NT2/D1 (cell line): Measurements from ENCODE around the gene SPATA12.

ENCODE experiments used
- DNase-seq: peaks from one replicate; pipeline ENCODE4 v3.0.0-alpha.2; 2011; ENCODE audit warnings: low read depth, low spot score
- H3K27me3 ChIP-seq: 2 replicates; pipeline ENCODE4 v1.6.0; 2011; ENCODE audit warnings: mild to moderate bottlenecking; ENCODE audit not compliant: insufficient read length, insufficient read depth
- H3K36me3 ChIP-seq: 2 replicates; pipeline ENCODE4 v1.6.1; 2011; ENCODE audit warnings: mild to moderate bottlenecking, low read length, mixed read lengths; ENCODE audit not compliant: insufficient read depth, insufficient read length
- H3K4me1 ChIP-seq: 2 replicates; pipeline ENCODE4 v1.5.1; 2011; ENCODE audit not compliant: insufficient read depth, insufficient read length
- H3K4me3 ChIP-seq: 2 replicates; pipeline ENCODE4 v1.5.1; 2011; ENCODE audit warnings: low read depth; ENCODE audit not compliant: insufficient read length
- H3K9ac ChIP-seq: 2 replicates; pipeline ENCODE4 v1.6.0; 2011; ENCODE audit warnings: low read depth; ENCODE audit not compliant: insufficient read length
- H3K9me3 ChIP-seq: 2 replicates; pipeline ENCODE4 v1.5.1; 2011; ENCODE audit warnings: mild to moderate bottlenecking, low read length; ENCODE audit not compliant: insufficient read depth
- SUZ12 ChIP-seq: IDR thresholded peaks from 2 replicates; pipeline ENCODE4 v1.6.1; 2011; ENCODE audit not compliant: insufficient read length, insufficient read depth; ENCODE audit errors: extremely low read depth
- YY1 ChIP-seq: IDR thresholded peaks from 2 replicates; pipeline ENCODE4 v1.6.1; 2011; ENCODE audit not compliant: insufficient read length, insufficient read depth
- ZNF274 ChIP-seq: IDR thresholded peaks from 2 replicates; pipeline ENCODE4 v1.6.1; 2011; ENCODE audit warnings: mild to moderate bottlenecking, low read depth, low read length

SPATA12 gene

DNA sequence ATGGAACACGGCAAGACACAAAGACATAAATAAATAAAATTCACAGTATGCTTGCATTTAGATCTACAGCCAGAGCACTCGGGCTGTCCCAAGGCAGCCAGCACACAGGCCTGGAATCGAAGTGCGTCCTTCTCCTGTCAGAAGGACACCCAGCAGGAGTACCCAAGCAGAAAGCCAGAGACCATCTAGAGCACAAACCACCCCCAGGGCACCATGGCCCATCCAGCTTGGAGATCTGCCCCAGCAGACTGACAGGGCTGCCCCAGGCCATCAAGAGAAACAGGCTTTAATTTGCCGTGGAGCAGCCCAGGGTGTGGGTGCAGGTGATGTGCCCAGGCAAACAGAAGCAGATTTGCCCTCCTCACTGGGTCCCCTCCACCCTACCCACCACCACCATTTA is 7.8 kb upstream of the SPATA12 start:
- DNase-seq, result no peak
- Histone ChIP-seq H3K9ac (no peak overlapping the region), H3K4me3 (no peak overlapping the region), H3K27me3 (no peaks in the 10 kb centered on the region), H3K4me1 (peaks cover 9% of the 10 kb centered on the region), H3K9me3 (no peaks in the 10 kb centered on the region), H3K36me3 (no peaks in the 10 kb centered on the region)
- TF ChIP-seq SUZ12 (no peak), ZNF274 (no peak), YY1 (no peak)

DNA sequence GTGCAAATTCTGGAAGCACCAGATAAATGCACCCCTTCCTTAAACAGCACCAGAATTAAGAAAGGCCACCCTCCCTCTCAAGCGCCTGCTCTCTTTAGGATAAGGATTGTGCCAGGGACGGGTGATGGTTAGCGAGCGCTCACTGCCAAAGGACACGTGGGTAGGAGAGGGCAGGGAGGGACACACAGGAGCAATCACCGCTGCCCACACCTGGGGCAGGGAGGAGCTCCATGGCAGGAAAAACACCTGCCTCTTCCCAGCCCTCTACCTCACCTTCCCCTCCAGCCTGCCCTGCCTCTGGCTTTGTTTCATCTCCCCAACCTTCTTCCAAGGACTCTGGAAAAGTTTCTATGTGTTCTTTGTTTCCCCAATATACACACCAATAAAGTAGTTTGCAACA is 7.3 kb upstream of the SPATA12 start:
- H3K4me3 ChIP-seq, result no peak overlapping the region
- H3K36me3 ChIP-seq, result no peaks in the 10 kb centered on the region
- H3K27me3 ChIP-seq, result no peaks in the 10 kb centered on the region
- no peak for DNase-seq
- H3K4me1 ChIP-seq, result peaks cover 9% of the 10 kb centered on the region
- no peak overlapping the region for H3K9ac ChIP-seq
- H3K9me3 ChIP-seq, result no peaks in the 10 kb centered on the region
- no peak for TF ChIP-seq ZNF274
- TF ChIP-seq YY1, result no peak
- no peak for TF ChIP-seq SUZ12

DNA sequence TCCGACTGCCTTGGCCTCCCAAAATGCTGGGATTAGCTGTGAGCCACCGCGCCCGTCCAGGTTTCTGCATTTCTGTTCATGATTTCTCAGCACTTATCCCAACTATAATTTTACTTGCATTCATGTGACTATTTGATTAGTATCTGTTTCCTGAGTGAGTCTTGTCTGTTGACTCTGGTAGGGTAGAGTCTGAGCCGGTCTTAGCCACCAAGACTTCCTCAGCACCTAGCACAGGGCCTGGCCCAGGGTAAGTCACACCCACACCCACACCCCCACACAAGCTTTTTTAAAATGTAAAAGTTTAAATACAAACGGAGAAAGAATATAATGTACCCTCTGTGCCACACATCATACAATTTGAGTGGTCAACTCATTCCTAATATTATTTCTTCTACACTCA is 3.1 kb upstream of the SPATA12 start:
- no peak overlapping the region for H3K4me3 ChIP-seq
- H3K9ac ChIP-seq, result no peak overlapping the region
- no peaks in the 10 kb centered on the region for H3K9me3 ChIP-seq
- no peaks in the 10 kb centered on the region for H3K27me3 ChIP-seq
- TF ChIP-seq ZNF274, result no peak
- no peak for TF ChIP-seq YY1
- no peak for TF ChIP-seq SUZ12
- H3K4me1 ChIP-seq, result peaks cover 2% of the 10 kb centered on the region
- H3K36me3 ChIP-seq, result no peaks in the 10 kb centered on the region
- no peak for DNase-seq

GRCh38 chr3:57059411-57059810 is 1.1 kb upstream of the SPATA12 start:
- Histone ChIP-seq H3K4me3 (no peak overlapping the region), H3K27me3 (no peaks in the 10 kb centered on the region), H3K9ac (no peak overlapping the region), H3K9me3 (no peaks in the 10 kb centered on the region), H3K36me3 (no peaks in the 10 kb centered on the region), H3K4me1 (peaks cover 2% of the 10 kb centered on the region)
- no peak for TF ChIP-seq ZNF274
- no peak for TF ChIP-seq SUZ12
- no peak for TF ChIP-seq YY1
- no peak for DNase-seq

DNA sequence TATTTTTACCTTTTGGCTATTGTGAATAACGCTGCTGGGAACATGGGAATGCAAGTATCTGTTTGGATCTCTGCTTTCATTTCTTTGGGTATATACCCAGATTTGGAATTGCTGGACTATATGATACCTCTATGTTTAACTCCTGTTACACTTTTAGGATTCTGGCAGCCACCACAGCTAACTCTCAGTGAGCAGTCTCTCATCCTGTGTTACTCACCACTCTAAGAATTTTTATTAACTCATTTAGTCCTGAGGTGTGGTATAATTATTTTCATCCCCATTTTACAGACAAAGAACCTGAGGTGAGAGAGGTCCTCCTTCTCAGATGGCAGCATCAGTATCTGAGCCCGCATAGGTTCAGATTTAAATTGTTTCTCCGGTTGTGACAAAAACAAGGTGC is 1.1 kb downstream of the SPATA12 start:
- DNase-seq, result no peak
- TF ChIP-seq ZNF274, result no peak
- TF ChIP-seq SUZ12, result no peak
- TF ChIP-seq YY1, result no peak
- H3K4me3 ChIP-seq, result no peak overlapping the region
- H3K9ac ChIP-seq, result no peak overlapping the region
- H3K27me3 ChIP-seq, result no peaks in the 10 kb centered on the region
- no peaks in the 10 kb centered on the region for H3K36me3 ChIP-seq
- peaks cover 2% of the 10 kb centered on the region for H3K4me1 ChIP-seq
- no peaks in the 10 kb centered on the region for H3K9me3 ChIP-seq

DNA sequence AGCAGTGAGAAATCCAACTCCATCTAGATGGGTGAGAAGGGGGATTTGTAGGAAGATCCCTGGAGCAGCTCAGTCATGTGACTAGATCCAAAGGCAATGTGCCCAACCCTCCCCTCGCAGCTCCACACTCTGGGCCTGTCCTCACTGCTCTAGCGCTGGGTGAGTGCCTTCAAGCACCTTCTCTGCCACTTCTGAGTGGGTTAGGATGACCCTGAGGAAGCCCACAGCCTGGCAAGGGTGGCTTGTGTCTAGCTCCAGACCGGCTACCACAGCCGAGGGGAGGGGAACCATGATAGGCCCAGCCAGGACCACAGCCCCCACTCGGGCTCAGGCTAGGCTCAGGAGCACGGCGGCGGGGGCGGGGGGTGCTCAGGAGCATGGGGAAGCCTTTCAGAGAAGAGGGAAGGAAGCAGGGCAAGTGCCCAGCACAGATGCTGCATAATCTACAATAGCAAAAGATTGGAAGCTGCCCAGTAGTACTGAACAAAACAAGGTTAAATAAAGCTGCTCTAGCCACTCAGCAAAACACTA is 1.7 kb downstream of the SPATA12 start:
- H3K4me1 ChIP-seq, result peaks cover 2% of the 10 kb centered on the region
- H3K36me3 ChIP-seq, result no peaks in the 10 kb centered on the region
- H3K27me3 ChIP-seq, result no peaks in the 10 kb centered on the region
- H3K9ac ChIP-seq, result no peak overlapping the region
- no peak for DNase-seq
- H3K4me3 ChIP-seq, result no peak overlapping the region
- no peaks in the 10 kb centered on the region for H3K9me3 ChIP-seq
- TF ChIP-seq ZNF274 (no peak), SUZ12 (no peak), YY1 (no peak)

GRCh38 chr3:57063032-57063431 is 2.6 kb downstream of the SPATA12 start:
- Histone ChIP-seq H3K9ac (no peak overlapping the region), H3K27me3 (no peaks in the 10 kb centered on the region), H3K4me1 (peaks cover 2% of the 10 kb centered on the region), H3K9me3 (no peaks in the 10 kb centered on the region), H3K36me3 (no peaks in the 10 kb centered on the region), H3K4me3 (no peak overlapping the region)
- TF ChIP-seq ZNF274, result no peak
- TF ChIP-seq SUZ12, result no peak
- no peak for TF ChIP-seq YY1
- DNase-seq, result no peak
